PC-3 (cell line): ENCODE results near the gene RABGGTA. TPM values are rescaled to one million over a fixed set of nuclear protein-coding genes. Genes with fewer than 3 reads are reported as not detected.

ENCODE experiments used
- ATAC-seq: fragments of 200-7000 bp; cut with Tn5 transposase; 2 replicates; pipeline ENCODE4 v1.9.1; 2020; ENCODE audit warnings: mild to moderate bottlenecking, moderate library complexity
- BruUV-seq: library from RNA; stranded (reverse); fragments of 400-500 nt; replicated peaks from 2 replicates; lab custom pipeline; 2021; lab: Mats Ljungman, UMichigan
- CTCF ChIA-PET: fragments of 300-600 bp; sonication (Branson Sonifier 250); formaldehyde crosslinking; loops from one replicate; lab custom pipeline; 2022; ENCODE audit warnings: antibody characterized with exemption; lab: Charles Lee
- POLR2A ChIA-PET: fragments of 300-600 bp; sonication (Branson Sonifier 250); formaldehyde crosslinking; loops from one replicate; lab custom pipeline; 2022; ENCODE audit warnings: antibody characterized with exemption; ENCODE audit not compliant: unreplicated experiment; lab: Charles Lee
- DNase-seq: peaks from one replicate; pipeline ENCODE4 v3.0.0-alpha.2; 2015
- H2AFZ ChIP-seq: fragments of 300-600 bp; sonication (generic); 2 replicates; pipeline ENCODE4 v1.6.0; 2016; ENCODE audit warnings: antibody characterized with exemption, low read length
- H3F3A ChIP-seq: fragments of 300-600 bp; sonication (generic); one replicate; pipeline ENCODE4 v1.6.0; 2017; ENCODE audit warnings: antibody characterized with exemption, low read length, control low read depth, mild to moderate bottlenecking; ENCODE audit not compliant: unreplicated experiment
- H3K27ac ChIP-seq: fragments of 300-600 bp; sonication (generic); 2 replicates; pipeline ENCODE4 v1.5.1; 2016; ENCODE audit warnings: mild to moderate bottlenecking, low read length
- H3K27me3 ChIP-seq: fragments of 300-600 bp; sonication (generic); 2 replicates; pipeline ENCODE4 v1.6.1; 2016; ENCODE audit warnings: low read length, mixed read lengths
- H3K36me3 ChIP-seq: fragments of 300-600 bp; sonication (generic); 2 replicates; pipeline ENCODE4 v1.6.1; 2016; ENCODE audit warnings: low read depth, mixed run types, low read length, mixed read lengths
- H3K4me1 ChIP-seq: fragments of 300-600 bp; sonication (generic); 2 replicates; pipeline ENCODE4 v1.5.1; 2016; ENCODE audit warnings: low read length; ENCODE audit not compliant: insufficient read depth
- H3K4me2 ChIP-seq: fragments of 300-600 bp; sonication (generic); 2 replicates; pipeline ENCODE4 v1.6.0; 2016; ENCODE audit warnings: low read length
- H3K4me3 ChIP-seq: fragments of 300-600 bp; sonication (generic); 2 replicates; pipeline ENCODE4 v1.5.1; 2016; ENCODE audit warnings: mild to moderate bottlenecking, low read length, mixed read lengths
- H3K79me2 ChIP-seq: fragments of 300-600 bp; sonication (generic); 2 replicates; pipeline ENCODE4 v1.6.1; 2017; ENCODE audit warnings: low read length, mixed read lengths
- H3K9ac ChIP-seq: fragments of 300-600 bp; sonication (generic); 2 replicates; pipeline ENCODE4 v1.6.0; 2016; ENCODE audit warnings: mild to moderate bottlenecking, low read length
- H3K9me2 ChIP-seq: fragments of 300-600 bp; sonication (generic); replicated peaks from 2 replicates; pipeline ENCODE4 v1.6.1; 2016; ENCODE audit warnings: mixed run types, low read length, mixed read lengths
- H3K9me3 ChIP-seq: fragments of 300-600 bp; sonication (generic); 2 replicates; pipeline ENCODE4 v1.6.1; 2016; ENCODE audit warnings: low read length, mixed read lengths
- H4K20me1 ChIP-seq: fragments of 300-600 bp; sonication (generic); 2 replicates; pipeline ENCODE4 v1.6.1; 2016; ENCODE audit warnings: low read length, mixed read lengths
- CTCF ChIP-seq: fragments of 300-600 bp; sonication (generic); conservative IDR thresholded peaks from 2 replicates; pipeline ENCODE4 v1.5.1; 2017; ENCODE audit warnings: antibody characterized with exemption, low read depth, mild to moderate bottlenecking, low read length
- EZH2 ChIP-seq: fragments of 300-600 bp; sonication (generic); IDR thresholded peaks from one replicate; pipeline ENCODE4 v1.6.1; 2017; ENCODE audit warnings: antibody characterized with exemption, mild to moderate bottlenecking, low read length; ENCODE audit not compliant: unreplicated experiment
- EZH2phosphoT487 ChIP-seq: fragments of 300-600 bp; sonication (generic); IDR thresholded peaks from 2 replicates; pipeline ENCODE4 v1.6.1; 2018; ENCODE audit warnings: mild to moderate bottlenecking, antibody characterized with exemption, low read length, borderline replicate concordance
- intact Hi-C: fragments of 100-400 bp; cut with micrococcal nuclease; formaldehyde crosslinking; loops from 2 replicates; pipeline ENCODE4 v1.9.0; 2023
- total RNA-seq: library from RNA; depleted of rRNA; stranded (reverse); fragments of >200 nt; gene quantifications from 2 replicates; pipeline ENCODE4 v1.2.3, GENCODE V29; 2014

The RABGGTA gene
- total RNA-seq, 1 experiment from 2014 or later, result 39.2 TPM

- ATAC-seq (no peak), DNase-seq (no peak)
- TF ChIP-seq CTCF, result no peak
- no peak for TF ChIP-seq EZH2phosphoT487
- no peak for TF ChIP-seq EZH2
- no peak overlapping the region for H3K4me3 ChIP-seq
- intact Hi-C loops, result no loop called here
- no TSS peak for BruUV-seq
- no peaks in the 10 kb centered on the region for H3K9me3 ChIP-seq
- no peak overlapping the region for H3K9ac ChIP-seq
- no peaks in the 10 kb centered on the region for H3K27me3 ChIP-seq
- no peaks in the 10 kb centered on the region for H3K79me2 ChIP-seq
- peaks cover 43% of the 10 kb centered on the region for H3K36me3 ChIP-seq
- H3F3A ChIP-seq, result no peaks in the 10 kb centered on the region
- H2AFZ ChIP-seq, result no peak overlapping the region
- H4K20me1 ChIP-seq, result no peaks in the 10 kb centered on the region
- H3K4me2 ChIP-seq, result no peak overlapping the region
- ChIA-PET CTCF (no interaction called here), POLR2A (no interaction called here)
- no peaks in the 10 kb centered on the region for H3K4me1 ChIP-seq
- no peaks in the 10 kb centered on the region for H3K9me2 ChIP-seq
- H3K27ac ChIP-seq, result no peak overlapping the region
Observed at GRCh38 chr14:24290746-24291145, 19.3 kb upstream of the RABGGTA start.

DNA sequence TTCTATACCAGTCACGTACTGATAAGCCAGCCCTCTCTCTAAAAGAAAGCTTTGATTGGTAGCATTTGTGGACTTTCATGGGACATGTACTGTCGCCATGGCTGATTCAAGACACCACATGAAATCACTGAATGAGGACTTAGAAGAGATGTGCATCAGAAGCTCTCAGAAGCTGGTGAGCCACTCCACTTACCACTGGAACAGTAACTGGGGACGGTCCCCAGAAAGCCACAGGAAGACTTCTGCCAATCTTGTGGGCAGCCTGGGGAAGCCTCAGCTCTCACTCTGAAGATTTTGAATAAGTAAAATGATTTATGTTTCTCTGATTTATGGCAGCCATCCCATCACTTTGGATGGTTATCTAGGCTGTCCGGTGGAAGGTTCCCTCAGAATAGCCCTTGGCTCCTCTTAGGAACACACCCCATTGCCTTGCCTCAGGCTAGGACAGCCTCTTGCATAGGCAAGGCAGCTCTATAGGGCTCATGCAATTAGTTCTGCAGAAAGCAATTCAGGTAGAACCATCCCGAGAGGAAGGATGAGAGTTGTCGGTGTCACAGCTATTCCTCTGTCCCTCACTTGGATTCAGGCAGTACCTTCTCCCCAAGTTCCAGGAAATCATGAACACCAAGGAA lies 18.4 kb upstream of the RABGGTA start:
- Histone ChIP-seq H2AFZ (no peak overlapping the region), H4K20me1 (no peaks in the 10 kb centered on the region), H3K79me2 (no peaks in the 10 kb centered on the region), H3K4me2 (no peak overlapping the region), H3K9me2 (no peaks in the 10 kb centered on the region), H3F3A (no peaks in the 10 kb centered on the region), H3K27me3 (no peaks in the 10 kb centered on the region), H3K4me1 (no peaks in the 10 kb centered on the region), H3K36me3 (peaks cover 34% of the 10 kb centered on the region; the same call in 1 of the 2 replicates), H3K4me3 (no peak overlapping the region), H3K9ac (no peak overlapping the region), H3K9me3 (no peaks in the 10 kb centered on the region), H3K27ac (no peak overlapping the region)
- ChIA-PET CTCF (interaction anchor here (1.2 kb wide), 1 partner anchor 48 kb away, joined by 3 read pairs; the partner anchor contains the start of gene TINF2), POLR2A (no interaction called here)
- no peak for DNase-seq
- BruUV-seq, result no TSS peak
- no peak for ATAC-seq
- intact Hi-C loops, result no loop called here
- TF ChIP-seq EZH2 (no peak), CTCF (no peak), EZH2phosphoT487 (no peak)

DNA sequence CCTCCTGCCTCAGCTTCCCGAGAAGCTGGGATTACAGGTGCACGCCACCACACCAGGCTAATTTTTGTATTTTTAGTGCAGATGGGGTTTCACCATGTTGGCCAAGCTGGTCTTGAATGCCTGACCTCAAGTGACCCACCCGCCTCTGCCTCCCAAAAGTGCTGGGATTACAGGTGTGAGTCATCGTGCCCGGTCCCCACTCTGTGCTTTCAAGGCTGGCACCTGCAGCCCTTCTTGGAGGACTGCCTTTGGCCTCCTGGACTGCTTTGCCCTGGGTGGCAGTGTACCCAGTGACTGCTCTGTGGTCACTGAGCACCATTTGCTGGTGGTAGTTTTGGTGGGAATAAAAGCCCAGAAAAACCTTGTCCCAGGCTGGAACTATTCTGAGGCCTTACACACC lies 15.6 kb upstream of the RABGGTA start:
- Histone ChIP-seq H3K9me3 (no peaks in the 10 kb centered on the region), H3K79me2 (no peaks in the 10 kb centered on the region), H3K27ac (no peak overlapping the region), H3K4me1 (no peaks in the 10 kb centered on the region), H3K9me2 (no peaks in the 10 kb centered on the region), H3K4me3 (no peak overlapping the region), H3K36me3 (peaks cover 24% of the 10 kb centered on the region; the same call in 1 of the 2 replicates), H3F3A (no peaks in the 10 kb centered on the region), H4K20me1 (no peaks in the 10 kb centered on the region), H3K27me3 (no peaks in the 10 kb centered on the region), H3K9ac (no peak overlapping the region), H2AFZ (no peak overlapping the region), H3K4me2 (no peak overlapping the region)
- DNase-seq, result no peak
- ChIA-PET CTCF (no interaction called here), POLR2A (no interaction called here)
- BruUV-seq, result no TSS peak
- ATAC-seq, result no peak
- intact Hi-C loops, result no loop called here
- TF ChIP-seq CTCF (no peak), EZH2phosphoT487 (no peak), EZH2 (no peak)
